Aorta (tissue), 5 donors: ENCODE data around the gene ZC3H4. TPM values are rescaled to one million over a fixed set of nuclear protein-coding genes. Genes with fewer than 3 reads are reported as not detected.
"Not testable (repeated sequence)": the region's sequence is repeated elsewhere in the genome, so short reads cannot be mapped to it uniquely, and the experiment has no call there.

Experiments used
- ATAC-seq: fragments of 200-7000 bp; cut with Tn5 transposase; one replicate; pipeline ENCODE4 v1.9.1; 2022; ENCODE audit warnings: moderate library complexity; ENCODE audit not compliant: low FRiP score
- DNase-seq, 2 donors: peaks; one replicate each; pipeline ENCODE4 v3.0.0-alpha.2; 2020
- H3K27ac ChIP-seq, 2 donors: one replicate each; pipeline ENCODE4 v1.5.1; 2013; ENCODE audit warnings: low read length in 2 of 2, mild to moderate bottlenecking in 2 of 2, moderate library complexity in 2 of 2, control low read depth in 1 of 2, inconsistent platforms in 1 of 2, low read depth in 1 of 2
- H3K27me3 ChIP-seq, 2 donors: one replicate each; pipeline ENCODE4 v1.6.1; 2013; ENCODE audit warnings: control low read depth in 1 of 2, low read length in 1 of 2, mild to moderate bottlenecking in 1 of 2, moderate library complexity in 1 of 2; ENCODE audit not compliant: insufficient read depth in 2 of 2, control insufficient read depth in 1 of 2
- H3K36me3 ChIP-seq, 2 donors: one replicate each; pipeline ENCODE4 v1.6.1; 2013; ENCODE audit warnings: control low read depth in 1 of 2, low read length in 1 of 2, mild to moderate bottlenecking in 1 of 2; ENCODE audit not compliant: insufficient read depth in 2 of 2, control insufficient read depth in 1 of 2
- H3K4me1 ChIP-seq, 2 donors: one replicate each; pipeline ENCODE4 v1.6.1; 2013; ENCODE audit warnings: low read length in 2 of 2, control low read depth in 1 of 2, mild to moderate bottlenecking in 1 of 2, moderate library complexity in 1 of 2; ENCODE audit not compliant: insufficient read depth in 2 of 2, control insufficient read depth in 1 of 2
- H3K4me3 ChIP-seq, 2 donors: one replicate each; pipeline ENCODE4 v1.5.1; 2013; ENCODE audit warnings: low read length in 2 of 2, control low read depth in 1 of 2, mild to moderate bottlenecking in 1 of 2
- H3K9me3 ChIP-seq: one replicate; pipeline ENCODE4 v1.6.1; 2013; ENCODE audit warnings: mild to moderate bottlenecking, low read length; ENCODE audit not compliant: control insufficient read depth
- WGBS, 2 donors: extraction: QIAGEN DNeasy Blood & Tissue Kit; methylation state at CpG; one replicate each; pipeline ENCODE4 v1.1.7; 2013; 5-methylcytosine and 5-hydroxymethylcytosine counted together
- intact Hi-C, 2 donors: fragments of 100-400 bp; cut with DNase I; formaldehyde crosslinking; loops; one replicate each; pipeline versions ENCODE4 v1.14.2 to v1.15.0; 2022
- polyA plus RNA-seq, 2 donors: library from polyadenylated mRNA; stranded (reverse); fragments of 200-250 nt; gene quantifications; one replicate each; pipeline ENCODE4 v1.2.3, GENCODE V29; 2013
- total RNA-seq, 2 donors: library from RNA; stranded (reverse); fragmentation: NEBNext Ultra II Directional; extraction: Animal tissue kit (Norgen Biotek cat#: 25700); gene quantifications; one replicate each; pipeline ENCODE4 v1.2.1, GENCODE V29; 2021
- donor health status: healthy with polysubstance abuse.
- donor health status: Bipolar disorder and iron deficiency.
- donor health status: DM: no; HTN: no; CAD: no.
- donor health status: DM: no; HTN: no; CAD: no.
- donor health status: DM: yes; HTN: yes; CAD: no.

ZC3H4 gene
- total and polyA plus RNA-seq, 4 donors: 5.7 to 34.6 (median 22.2) TPM

DNA sequence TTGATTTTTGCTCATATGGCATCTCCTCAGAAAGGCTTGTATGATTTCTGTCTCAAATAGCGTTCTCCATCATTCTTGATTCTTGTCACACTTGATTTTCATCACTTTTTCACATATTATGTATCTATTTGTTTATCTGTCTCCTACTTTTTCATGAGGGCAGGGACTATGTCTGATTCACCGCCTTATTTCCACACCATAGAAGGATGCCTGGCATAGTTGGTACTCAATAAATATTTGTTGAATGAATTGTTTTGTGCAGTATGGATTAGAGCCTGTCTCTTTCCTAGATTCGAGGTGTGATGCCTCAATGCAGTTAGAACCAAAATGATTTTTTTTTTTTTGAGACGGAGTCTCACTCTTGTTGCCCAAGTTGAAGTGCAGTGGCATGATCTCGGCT, 29.2 kb upstream of the ZC3H4 start:
- intact Hi-C loops: no loop called here
- Histone ChIP-seq H3K9me3 (no peaks in the 10 kb centered on the region), H3K36me3 (peaks cover 2 to 3% of the 10 kb centered on the region in 2 donors), H3K27ac (no peak overlapping the region), H3K27me3 (no peaks in the 10 kb centered on the region), H3K4me3 (no peak overlapping the region), H3K4me1 (no peaks in the 10 kb centered on the region)
- DNase-seq: no peak
- 82 to 84% methylated on average over 5 of the region's 5 CpGs for WGBS, 2 donors
- no peak for ATAC-seq

DNA sequence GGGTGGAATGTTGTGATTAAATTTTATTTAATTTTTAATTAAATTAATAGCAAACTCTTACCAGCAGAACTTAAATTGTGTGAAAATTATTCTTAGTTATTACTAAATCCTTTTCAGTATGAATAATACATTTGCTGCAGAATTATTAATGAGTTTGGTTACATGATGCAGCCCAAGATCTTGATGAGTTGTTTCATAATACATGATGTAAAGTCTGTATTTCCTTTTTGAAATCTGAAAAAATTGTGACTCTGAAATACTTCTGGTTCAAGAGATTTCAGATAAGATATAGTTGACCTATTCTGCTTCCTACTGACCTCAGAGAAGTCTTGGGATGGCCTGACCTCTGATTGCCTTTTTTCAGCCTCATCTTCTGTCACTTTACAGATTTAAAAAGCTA, 28.1 kb upstream of the ZC3H4 start:
- H3K36me3 ChIP-seq: peaks cover 2 to 3% of the 10 kb centered on the region in 2 donors
- H3K27me3 ChIP-seq: no peaks in the 10 kb centered on the region
- DNase-seq (no peak), ATAC-seq (no peak)
- H3K4me3 ChIP-seq: no peak overlapping the region
- H3K27ac ChIP-seq: no peak overlapping the region
- H3K4me1 ChIP-seq: no peaks in the 10 kb centered on the region
- intact Hi-C loops: no loop called here
- H3K9me3 ChIP-seq: no peaks in the 10 kb centered on the region

GRCh38 chr19:47141252-47141651, 27.7 kb upstream of the ZC3H4 start:
- H3K4me1 ChIP-seq, ATAC-seq, H3K4me3 ChIP-seq, H3K27me3 ChIP-seq, H3K36me3 ChIP-seq, H3K27ac ChIP-seq, H3K9me3 ChIP-seq, intact Hi-C loops: not testable (repeated sequence)
- WGBS, 2 donors: 50 to 51% methylated on average over 7 of the region's 7 CpGs
- DNase-seq: peak in 1 of 2 donors; percentile 25

DNA sequence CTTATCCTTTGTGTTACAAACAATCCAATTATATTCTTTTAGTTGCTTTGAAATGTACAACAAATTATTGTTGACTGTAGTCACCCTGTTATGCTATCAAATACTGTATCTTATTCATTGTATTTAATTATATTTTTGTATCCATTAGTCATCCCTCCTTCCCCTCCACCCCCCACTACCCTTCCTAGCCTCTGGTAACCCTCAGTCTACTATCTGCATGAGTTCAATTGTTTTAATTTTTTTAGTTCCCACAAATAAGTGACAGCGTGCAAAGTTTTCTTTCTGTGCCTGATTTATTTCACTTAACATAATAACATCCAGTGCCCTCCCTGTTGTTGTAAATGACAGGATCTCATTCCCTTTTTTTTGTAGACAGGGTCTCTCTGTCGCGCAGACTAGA, 21.6 kb upstream of the ZC3H4 start:
- Histone ChIP-seq H3K9me3 (no peaks in the 10 kb centered on the region), H3K36me3 (no peaks in the 10 kb centered on the region), H3K4me1 (peaks cover 0 to 4% of the 10 kb centered on the region in 2 donors), H3K27me3 (no peaks in the 10 kb centered on the region), H3K27ac (no peak overlapping the region), H3K4me3 (no peak overlapping the region)
- intact Hi-C loops: no loop called here
- no peak for DNase-seq
- no peak for ATAC-seq
- WGBS, 2 donors: 64 to 65% methylated on average over 3 of the region's 3 CpGs

- Histone ChIP-seq H3K27ac (no peak overlapping the region), H3K27me3 (no peaks in the 10 kb centered on the region), H3K4me3 (no peak overlapping the region), H3K36me3 (no peaks in the 10 kb centered on the region), H3K9me3 (no peaks in the 10 kb centered on the region), H3K4me1 (peaks cover 0 to 4% of the 10 kb centered on the region in 2 donors)
- intact Hi-C loops: no loop called here
- ATAC-seq: no peak
- no peak for DNase-seq
- 50 to 59% methylated on average over 2 of the region's 2 CpGs for WGBS, 2 donors
Measured at GRCh38 chr19:47134545-47134944, 21.0 kb upstream of the ZC3H4 start.

- DNase-seq: no peak
- intact Hi-C loops: no loop called here
- 79 to 86% methylated on average over 11 of the region's 11 CpGs for WGBS, 2 donors
- Histone ChIP-seq H3K27me3 (no peaks in the 10 kb centered on the region), H3K4me1 (peaks cover 0 to 4% of the 10 kb centered on the region in 2 donors), H3K9me3 (no peaks in the 10 kb centered on the region), H3K36me3 (no peaks in the 10 kb centered on the region), H3K27ac (no peak overlapping the region), H3K4me3 (no peak overlapping the region)
- no peak for ATAC-seq
Measured at GRCh38 chr19:47133021-47133471, 19.5 kb upstream of the ZC3H4 start.

- WGBS, 2 donors: 82 to 90% methylated on average over 7 of the region's 7 CpGs
Measured at GRCh38 chr19:47132194-47132852, 18.7 kb upstream of the ZC3H4 start.

GRCh38 chr19:47130589-47131227, 17.1 kb upstream of the ZC3H4 start, which contains the start of gene SAE1:
Gene SAE1, plus strand, starts transcription at chr19:47130835. Its CDS starts 96 bp downstream, at chr19:47130931.
- no peaks in the 10 kb centered on the region for H3K9me3 ChIP-seq
- DNase-seq (peak; percentile 96 to 98), ATAC-seq (peak; percentile 97)
- peaks cover 0 to 4% of the 10 kb centered on the region in 2 donors for H3K4me1 ChIP-seq
- H3K4me3 ChIP-seq: peak within 1 kb of the TSS; percentile 52 to 62
- 0% methylated on average over 50 to 51 of the region's 51 CpGs for WGBS, 2 donors
- H3K27me3 ChIP-seq: no peaks in the 10 kb centered on the region
- intact Hi-C loops: no loop called here
- no peaks in the 10 kb centered on the region for H3K36me3 ChIP-seq
- H3K27ac ChIP-seq: peak within 1 kb of the TSS in 1 of 2 donors; percentile 76

More at GRCh38 chr19:47132194-47132852, 18.7 kb upstream of the ZC3H4 start:
- no peak for ATAC-seq
- Histone ChIP-seq H3K27ac (no peak overlapping the region), H3K4me1 (peaks cover 0 to 4% of the 10 kb centered on the region in 2 donors), H3K36me3 (no peaks in the 10 kb centered on the region), H3K27me3 (no peaks in the 10 kb centered on the region), H3K9me3 (no peaks in the 10 kb centered on the region), H3K4me3 (no peak overlapping the region)
- no peak for DNase-seq
- intact Hi-C loops: no loop called here

- Histone ChIP-seq H3K36me3 (no peaks in the 10 kb centered on the region), H3K27ac (no peak overlapping the region), H3K27me3 (no peaks in the 10 kb centered on the region), H3K9me3 (no peaks in the 10 kb centered on the region), H3K4me1 (peaks cover 0 to under 1% of the 10 kb centered on the region in 2 donors), H3K4me3 (no peak overlapping the region)
- no peak for DNase-seq
- 69% methylated on average over 8 of the region's 8 CpGs for WGBS, 2 donors
- ATAC-seq: no peak
- intact Hi-C loops: no loop called here
Measured at GRCh38 chr19:47130120-47130588, 16.6 kb upstream of the ZC3H4 start.
